ENCODE measurements around the gene UBE2Q1.
A peak's percentile ranks its signal among the peaks of the same experiment; 100 is the strongest.

UBE2Q1 gene

DNA sequence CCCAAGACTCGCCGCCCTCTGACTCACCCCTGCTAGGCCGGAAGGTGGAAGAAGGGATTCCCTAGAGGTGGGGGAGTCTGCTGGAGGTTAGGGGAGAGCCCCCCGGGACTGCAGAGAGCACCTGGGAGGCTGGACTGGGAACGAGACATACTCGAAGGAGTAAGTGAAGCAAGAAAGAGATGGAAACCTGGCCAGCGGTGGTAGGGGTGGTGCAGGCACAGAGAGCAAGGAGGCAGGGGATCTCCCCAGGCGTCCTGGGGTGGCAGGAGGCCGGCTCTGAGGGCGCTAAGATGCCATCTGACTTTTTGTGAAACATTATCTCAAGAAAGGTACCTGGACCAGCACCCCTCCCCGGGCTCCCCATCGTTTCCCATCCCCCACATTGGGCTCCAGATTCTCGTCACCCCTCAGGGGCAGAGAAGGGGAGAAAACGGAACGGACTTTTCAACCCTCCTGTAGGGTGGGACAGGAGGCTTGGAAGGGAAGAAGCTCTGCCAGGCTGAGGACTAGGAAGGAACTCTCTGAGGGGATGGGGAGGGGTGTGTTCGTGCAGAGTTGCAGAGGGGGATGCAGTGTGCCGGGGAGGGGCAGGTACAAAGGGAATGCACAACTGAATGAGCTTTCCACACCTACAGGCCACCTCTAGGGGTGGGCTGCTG, 9.8 kb upstream of the UBE2Q1 start:
- Histone ChIP-seq H3K27me3 (ENCODE audit: insufficient read depth, poor library complexity, severe bottlenecking) (peaks cover 5% of the 10 kb centered on the region), H3K27ac (replicated peaks) (no peak overlapping the region), H3K4me3 (replicated peaks; ENCODE audit: insufficient read depth, low read length) (no peak overlapping the region)
- TF ChIP-seq, protein P1, sequence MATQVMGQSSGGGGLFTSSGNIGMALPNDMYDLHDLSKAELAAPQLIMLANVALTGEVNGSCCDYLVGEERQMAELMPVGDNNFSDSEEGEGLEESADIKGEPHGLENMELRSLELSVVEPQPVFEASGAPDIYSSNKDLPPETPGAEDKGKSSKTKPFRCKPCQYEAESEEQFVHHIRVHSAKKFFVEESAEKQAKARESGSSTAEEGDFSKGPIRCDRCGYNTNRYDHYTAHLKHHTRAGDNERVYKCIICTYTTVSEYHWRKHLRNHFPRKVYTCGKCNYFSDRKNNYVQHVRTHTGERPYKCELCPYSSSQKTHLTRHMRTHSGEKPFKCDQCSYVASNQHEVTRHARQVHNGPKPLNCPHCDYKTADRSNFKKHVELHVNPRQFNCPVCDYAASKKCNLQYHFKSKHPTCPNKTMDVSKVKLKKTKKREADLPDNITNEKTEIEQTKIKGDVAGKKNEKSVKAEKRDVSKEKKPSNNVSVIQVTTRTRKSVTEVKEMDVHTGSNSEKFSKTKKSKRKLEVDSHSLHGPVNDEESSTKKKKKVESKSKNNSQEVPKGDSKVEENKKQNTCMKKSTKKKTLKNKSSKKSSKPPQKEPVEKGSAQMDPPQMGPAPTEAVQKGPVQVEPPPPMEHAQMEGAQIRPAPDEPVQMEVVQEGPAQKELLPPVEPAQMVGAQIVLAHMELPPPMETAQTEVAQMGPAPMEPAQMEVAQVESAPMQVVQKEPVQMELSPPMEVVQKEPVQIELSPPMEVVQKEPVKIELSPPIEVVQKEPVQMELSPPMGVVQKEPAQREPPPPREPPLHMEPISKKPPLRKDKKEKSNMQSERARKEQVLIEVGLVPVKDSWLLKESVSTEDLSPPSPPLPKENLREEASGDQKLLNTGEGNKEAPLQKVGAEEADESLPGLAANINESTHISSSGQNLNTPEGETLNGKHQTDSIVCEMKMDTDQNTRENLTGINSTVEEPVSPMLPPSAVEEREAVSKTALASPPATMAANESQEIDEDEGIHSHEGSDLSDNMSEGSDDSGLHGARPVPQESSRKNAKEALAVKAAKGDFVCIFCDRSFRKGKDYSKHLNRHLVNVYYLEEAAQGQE (IDR thresholded peaks at IDR 0.05; ENCODE audit: insufficient replicate concordance, low read depth), result no peak
- TF ChIP-seq, protein P2, sequence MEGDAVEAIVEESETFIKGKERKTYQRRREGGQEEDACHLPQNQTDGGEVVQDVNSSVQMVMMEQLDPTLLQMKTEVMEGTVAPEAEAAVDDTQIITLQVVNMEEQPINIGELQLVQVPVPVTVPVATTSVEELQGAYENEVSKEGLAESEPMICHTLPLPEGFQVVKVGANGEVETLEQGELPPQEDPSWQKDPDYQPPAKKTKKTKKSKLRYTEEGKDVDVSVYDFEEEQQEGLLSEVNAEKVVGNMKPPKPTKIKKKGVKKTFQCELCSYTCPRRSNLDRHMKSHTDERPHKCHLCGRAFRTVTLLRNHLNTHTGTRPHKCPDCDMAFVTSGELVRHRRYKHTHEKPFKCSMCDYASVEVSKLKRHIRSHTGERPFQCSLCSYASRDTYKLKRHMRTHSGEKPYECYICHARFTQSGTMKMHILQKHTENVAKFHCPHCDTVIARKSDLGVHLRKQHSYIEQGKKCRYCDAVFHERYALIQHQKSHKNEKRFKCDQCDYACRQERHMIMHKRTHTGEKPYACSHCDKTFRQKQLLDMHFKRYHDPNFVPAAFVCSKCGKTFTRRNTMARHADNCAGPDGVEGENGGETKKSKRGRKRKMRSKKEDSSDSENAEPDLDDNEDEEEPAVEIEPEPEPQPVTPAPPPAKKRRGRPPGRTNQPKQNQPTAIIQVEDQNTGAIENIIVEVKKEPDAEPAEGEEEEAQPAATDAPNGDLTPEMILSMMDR (IDR thresholded peaks at IDR 0.05; ENCODE audit: insufficient read depth, low read length), result no peak
- TF ChIP-seq SPI1 (IDR thresholded peaks at IDR 0.05; ENCODE audit: borderline replicate concordance, low read depth) (no peak), POLR2AphosphoS5 (IDR thresholded peaks at IDR 0.05; ENCODE audit: low read depth) (no peak), GABPA (IDR thresholded peaks at IDR 0.05; ENCODE audit: low read depth) (no peak)
- DNase-seq (ENCODE audit: low read depth in 1 of 2, low spot score in 1 of 2), result no peak

DNA sequence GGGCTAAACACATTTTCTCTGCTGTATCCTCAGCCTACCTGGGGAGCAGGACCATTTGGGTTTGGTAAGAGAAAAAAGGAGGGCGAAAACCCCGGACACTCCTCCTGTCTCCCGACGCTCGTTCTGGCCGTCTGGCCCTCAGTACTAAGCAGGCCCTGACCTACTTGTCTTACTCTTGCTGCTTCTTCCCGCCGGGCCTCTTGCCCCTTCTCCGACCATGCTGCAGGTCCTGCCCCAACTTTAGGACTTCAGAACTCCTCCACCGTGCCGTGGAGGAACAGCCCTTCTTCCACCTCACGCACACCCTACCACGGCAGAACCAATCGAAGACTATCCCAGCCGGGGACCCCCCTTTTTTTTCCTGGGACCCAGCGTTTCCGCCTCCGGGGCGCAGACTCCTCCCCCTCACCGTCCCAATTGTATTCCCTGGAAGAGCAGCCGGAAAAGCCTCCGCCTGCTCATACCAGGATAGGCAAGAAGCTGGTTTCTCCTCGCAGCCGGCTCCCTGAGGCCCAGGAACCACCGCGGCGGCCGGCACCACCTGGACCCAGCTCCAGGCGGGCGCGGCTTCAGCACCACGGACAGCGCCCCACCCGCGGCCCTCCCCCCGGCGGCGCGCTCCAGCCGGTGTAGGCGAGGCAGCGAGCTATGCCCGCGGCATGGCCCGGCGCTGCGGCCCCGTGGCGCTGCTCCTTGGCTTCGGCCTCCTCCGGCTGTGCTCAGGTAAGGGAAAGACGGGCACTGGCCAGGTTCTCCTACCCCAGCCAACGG, 9.1 kb upstream of the UBE2Q1 start, which contains the start of gene CHRNB2:
CHRNB2 (plus strand) TSS at position 393 of the 771 bp plus-strand sequence; CDS start at position 660, 267 bp downstream.
- H3K27me3 ChIP-seq (ENCODE audit: insufficient read depth, poor library complexity, severe bottlenecking), result peaks cover 5% of the 10 kb centered on the region
- H3K27ac ChIP-seq (replicated peaks), result no peak within 1 kb of the TSS
- no peak within 1 kb of the TSS for H3K4me3 ChIP-seq (replicated peaks; ENCODE audit: insufficient read depth, low read length)
- TF ChIP-seq, protein P1 (IDR thresholded peaks at IDR 0.05; ENCODE audit: insufficient replicate concordance, low read depth), result peak; percentile 100
- no peak for TF ChIP-seq POLR2AphosphoS5 (IDR thresholded peaks at IDR 0.05; ENCODE audit: low read depth)
- TF ChIP-seq GABPA (IDR thresholded peaks at IDR 0.05; ENCODE audit: low read depth), result no peak
- TF ChIP-seq, protein P2 (IDR thresholded peaks at IDR 0.05; ENCODE audit: insufficient read depth, low read length), result no peak
- TF ChIP-seq SPI1 (IDR thresholded peaks at IDR 0.05; ENCODE audit: borderline replicate concordance, low read depth), result no peak
- DNase-seq (ENCODE audit: low read depth in 1 of 2, low spot score in 1 of 2), result peak; percentile 24 to 25

DNA sequence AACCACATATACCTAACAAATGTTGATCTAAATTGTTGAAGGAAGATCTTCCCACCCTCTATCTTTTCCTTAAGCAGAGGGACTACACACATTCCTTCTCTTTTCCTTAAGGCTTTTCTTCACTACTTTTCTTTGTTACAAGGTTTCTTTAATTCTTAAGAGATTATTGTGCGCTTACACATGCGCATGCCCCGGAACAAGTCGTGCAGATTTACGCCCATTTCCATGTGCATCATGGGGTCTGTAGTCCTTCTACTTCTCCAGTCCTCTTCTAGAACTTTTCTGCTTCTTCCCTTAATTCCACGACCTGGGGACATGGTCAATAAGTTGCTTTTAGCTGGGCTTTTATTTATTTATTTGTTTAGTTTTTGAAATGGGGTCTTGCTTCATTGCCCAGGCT, 7.4 kb upstream of the UBE2Q1 start:
- Histone ChIP-seq H3K27me3 (ENCODE audit: insufficient read depth, poor library complexity, severe bottlenecking) (peaks cover 5% of the 10 kb centered on the region), H3K27ac (replicated peaks) (no peak overlapping the region), H3K4me3 (replicated peaks; ENCODE audit: insufficient read depth, low read length) (no peak overlapping the region)
- TF ChIP-seq, protein P2 (IDR thresholded peaks at IDR 0.05; ENCODE audit: insufficient read depth, low read length), result no peak
- TF ChIP-seq, protein P1 (IDR thresholded peaks at IDR 0.05; ENCODE audit: insufficient replicate concordance, low read depth), result peak; percentile 25
- no peak for DNase-seq (ENCODE audit: low read depth in 1 of 2, low spot score in 1 of 2)
